ENCODE measurements around the gene CXCR5. TPM values are rescaled to one million over a fixed set of nuclear protein-coding genes. Genes with fewer than 3 reads are reported as not detected.
A peak's percentile ranks its signal among the peaks of the same experiment; 100 is the strongest.

CXCR5 gene
- total RNA-seq, 2 experiments from 2014 or later = 1.9 to 2.2 TPM

DNA sequence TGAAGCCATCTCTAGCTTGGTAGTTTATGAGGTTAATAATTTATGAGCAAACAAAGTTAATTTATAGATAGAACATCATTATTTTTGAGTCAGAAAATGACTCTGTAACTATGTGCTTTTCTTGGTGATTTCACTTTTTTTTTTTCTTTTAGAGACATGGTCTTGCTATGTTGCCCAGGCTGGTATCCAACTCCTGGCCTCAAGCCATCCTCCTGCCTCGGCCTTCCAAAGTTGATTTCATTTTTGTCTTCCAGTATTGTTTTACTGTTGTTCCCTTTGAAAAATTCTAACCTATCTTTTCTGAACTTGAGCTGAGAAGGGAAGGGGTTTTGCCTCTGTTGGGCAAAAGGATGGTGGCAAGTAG lies 706 bp upstream of the CXCR5 start:
- Mint-ChIP-seq H3K27me3 (no peaks in the 10 kb centered on the region), H3K9me3 (no peaks in the 10 kb centered on the region), H3K4me3 (no peak overlapping the region), H3K4me1 (peaks cover 36% of the 10 kb centered on the region), H3K27ac (no peak overlapping the region), H3K36me3 (no peaks in the 10 kb centered on the region)
- POLR2A ChIA-PET = interaction anchor here (0.8 to 1.7 kb wide), 3 partner anchors 13 to 91 kb away, joined by 3 to 5 read pairs (median 5); no protein-coding TSS in a partner anchor
- ATAC-seq (ENCODE audit: low read depth) (no peak), DNase-seq (no peak)

- H3K27ac Mint-ChIP-seq = peak overlapping the region; percentile 15
- no peaks in the 10 kb centered on the region for H3K27me3 Mint-ChIP-seq
- H3K4me3 Mint-ChIP-seq = no peak overlapping the region
- H3K36me3 Mint-ChIP-seq = no peaks in the 10 kb centered on the region
- H3K4me1 Mint-ChIP-seq = peaks cover 27% of the 10 kb centered on the region
- H3K9me3 Mint-ChIP-seq = no peaks in the 10 kb centered on the region
- DNase-seq (no peak), ATAC-seq (ENCODE audit: low read depth) (no peak)
- POLR2A ChIA-PET = interaction anchor here (1.7 kb wide), 1 partner anchor 92 kb away, joined by 5 read pairs; no protein-coding TSS in a partner anchor
Measured at GRCh38 chr11:118884875-118885274, 1.2 kb downstream of the CXCR5 start.

GRCh38 chr11:118885319-118885718 lies 1.6 kb downstream of the CXCR5 start:
- Mint-ChIP-seq H3K9me3 (no peaks in the 10 kb centered on the region), H3K4me1 (peaks cover 28% of the 10 kb centered on the region), H3K4me3 (no peak overlapping the region), H3K36me3 (no peaks in the 10 kb centered on the region), H3K27ac (no peak overlapping the region), H3K27me3 (no peaks in the 10 kb centered on the region)
- no peak for ATAC-seq (ENCODE audit: low read depth)
- POLR2A ChIA-PET = no interaction called here
- DNase-seq = no peak

DNA sequence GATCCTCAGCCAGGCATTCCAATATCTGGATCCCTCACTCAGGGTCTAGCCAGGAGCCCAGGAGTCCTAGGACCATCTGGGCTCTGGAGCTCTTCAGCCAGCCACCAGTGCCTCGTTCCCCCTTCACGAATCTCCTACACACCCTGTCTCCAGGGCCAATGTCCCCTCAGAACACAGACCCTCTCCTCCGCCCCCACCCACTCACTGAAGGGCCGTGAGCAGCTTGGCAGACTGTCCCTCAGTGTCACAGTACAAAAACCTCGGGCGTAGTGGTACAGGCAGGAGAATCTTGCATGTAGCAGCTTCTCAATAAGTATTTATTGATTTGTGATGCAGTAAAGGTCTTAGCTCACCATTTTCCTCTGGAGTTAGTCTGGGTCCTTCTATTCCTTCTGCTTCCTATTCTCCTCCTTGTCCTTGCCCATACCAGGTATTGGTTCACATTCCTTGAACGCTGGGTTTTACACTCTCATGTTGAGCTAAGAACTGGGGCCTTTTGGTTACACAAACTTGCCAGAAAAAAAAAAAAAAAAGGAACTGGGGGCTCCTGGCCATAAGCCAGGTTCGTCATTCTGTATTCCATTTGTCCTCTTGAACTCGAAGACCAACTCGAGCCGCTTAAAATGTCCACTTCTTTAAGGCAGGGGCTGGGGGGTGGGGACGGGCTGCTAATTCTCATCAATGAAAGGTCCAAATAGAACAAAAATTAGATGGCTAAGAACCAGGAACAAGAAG lies 2.3 kb downstream of the CXCR5 start:
- POLR2A ChIA-PET = interaction anchor here (0.7 kb wide), 1 partner anchor 9 kb away, joined by 4 read pairs; no protein-coding TSS in a partner anchor
- ATAC-seq (ENCODE audit: low read depth) (no peak), DNase-seq (no peak)
- no peaks in the 10 kb centered on the region for H3K9me3 Mint-ChIP-seq
- H3K4me1 Mint-ChIP-seq = peaks cover 27% of the 10 kb centered on the region
- H3K4me3 Mint-ChIP-seq = no peak overlapping the region
- H3K27ac Mint-ChIP-seq = no peak overlapping the region
- peaks cover 2% of the 10 kb centered on the region for H3K36me3 Mint-ChIP-seq
- no peaks in the 10 kb centered on the region for H3K27me3 Mint-ChIP-seq

DNA sequence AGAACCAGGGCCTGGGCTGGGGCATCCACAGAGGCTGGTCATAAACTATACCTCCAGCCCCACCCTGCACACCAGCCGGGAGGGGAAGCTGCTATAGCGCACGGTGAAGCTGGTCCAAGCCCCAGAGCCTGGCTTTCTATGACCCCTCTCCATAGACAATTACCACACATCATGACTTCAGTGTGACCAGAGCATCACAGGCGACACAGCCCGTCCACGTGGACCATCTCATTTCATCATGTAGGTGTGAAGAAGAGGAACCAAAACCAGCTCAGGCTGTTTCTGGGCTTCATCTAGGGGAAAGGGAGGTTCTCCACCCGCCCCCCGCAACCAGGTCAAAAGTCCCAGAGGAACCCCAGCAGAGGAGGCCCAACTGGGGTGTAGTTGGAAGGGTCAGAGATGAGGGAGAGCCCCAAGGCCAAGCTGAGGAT lies 3.0 kb downstream of the CXCR5 start:
- no peak for DNase-seq
- Mint-ChIP-seq H3K36me3 (peaks cover 2% of the 10 kb centered on the region), H3K27me3 (no peaks in the 10 kb centered on the region), H3K4me3 (no peak overlapping the region), H3K9me3 (no peaks in the 10 kb centered on the region), H3K27ac (peak overlapping the region; percentile 21), H3K4me1 (peaks cover 24% of the 10 kb centered on the region)
- ATAC-seq (ENCODE audit: low read depth) = no peak
- POLR2A ChIA-PET = no interaction called here

DNA sequence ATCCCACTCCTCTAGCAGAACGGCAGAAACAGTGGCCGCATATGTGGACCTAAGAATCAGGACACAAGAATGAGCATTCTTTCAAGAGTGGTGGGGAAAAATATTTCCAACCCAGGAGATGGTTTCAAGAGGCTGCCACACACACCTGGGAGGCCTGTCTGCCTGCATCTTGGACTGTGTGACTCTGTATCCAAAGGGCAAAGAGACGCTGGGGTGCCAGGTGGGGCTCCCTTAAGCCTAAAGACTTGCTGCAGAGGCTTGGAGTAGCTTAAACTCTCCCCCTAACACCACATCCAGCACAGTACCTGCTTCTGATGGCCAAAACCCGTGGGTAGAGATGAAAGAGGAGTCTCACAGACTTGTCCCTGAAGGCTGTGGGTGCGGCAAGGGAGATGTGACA lies 3.5 kb downstream of the CXCR5 start:
- ATAC-seq (ENCODE audit: low read depth) (no peak), DNase-seq (no peak)
- H3K27me3 Mint-ChIP-seq = no peaks in the 10 kb centered on the region
- peaks cover 2% of the 10 kb centered on the region for H3K36me3 Mint-ChIP-seq
- peaks cover 27% of the 10 kb centered on the region for H3K4me1 Mint-ChIP-seq
- POLR2A ChIA-PET = no interaction called here
- no peaks in the 10 kb centered on the region for H3K9me3 Mint-ChIP-seq
- H3K4me3 Mint-ChIP-seq = no peak overlapping the region
- H3K27ac Mint-ChIP-seq = no peak overlapping the region

- DNase-seq = no peak
- Mint-ChIP-seq H3K27me3 (no peaks in the 10 kb centered on the region), H3K9me3 (no peaks in the 10 kb centered on the region), H3K27ac (peak overlapping the region; percentile 54), H3K4me1 (peaks cover 31% of the 10 kb centered on the region), H3K36me3 (peaks cover 2% of the 10 kb centered on the region), H3K4me3 (no peak overlapping the region)
- no peak for ATAC-seq (ENCODE audit: low read depth)
- POLR2A ChIA-PET = interaction anchor here (1.7 kb wide), 1 partner anchor 16 kb away, joined by 4 read pairs; no protein-coding TSS in a partner anchor
Measured at GRCh38 chr11:118888398-118888797, 4.7 kb downstream of the CXCR5 start.

DNA sequence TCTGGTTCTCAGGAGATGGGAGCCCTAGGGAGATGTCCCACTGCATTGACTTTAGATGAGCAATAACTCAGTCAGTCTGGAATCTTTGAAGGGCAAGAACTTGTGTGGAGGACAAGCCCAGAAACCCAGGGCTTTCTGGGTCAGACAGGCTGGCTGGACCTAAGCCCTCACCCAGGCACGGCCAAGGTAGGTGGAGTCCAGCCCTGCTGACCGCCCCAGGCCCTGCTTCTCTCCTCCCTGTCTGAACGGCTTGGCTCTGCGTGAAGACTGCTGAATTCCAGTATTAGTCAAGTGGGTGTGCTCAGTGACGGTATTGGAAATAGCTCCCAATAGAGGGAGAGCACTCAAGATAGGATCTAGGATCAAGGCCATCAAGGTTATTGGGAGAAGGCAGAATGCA lies 6.1 kb downstream of the CXCR5 start:
- POLR2A ChIA-PET = interaction anchor here (1.0 to 1.7 kb wide), 2 partner anchors 17 to 20 kb away, joined by 3 to 4 read pairs; no protein-coding TSS in a partner anchor
- Mint-ChIP-seq H3K4me3 (no peak overlapping the region), H3K36me3 (peaks cover 8% of the 10 kb centered on the region), H3K9me3 (no peaks in the 10 kb centered on the region), H3K27me3 (no peaks in the 10 kb centered on the region), H3K27ac (peak overlapping the region; percentile 3), H3K4me1 (peaks cover 41% of the 10 kb centered on the region)
- DNase-seq (no peak), ATAC-seq (ENCODE audit: low read depth) (no peak)

- Mint-ChIP-seq H3K36me3 (peaks cover 11% of the 10 kb centered on the region), H3K4me3 (peak overlapping the region; percentile 79), H3K27ac (peak overlapping the region; percentile 88), H3K4me1 (peaks cover 60% of the 10 kb centered on the region), H3K9me3 (no peaks in the 10 kb centered on the region), H3K27me3 (no peaks in the 10 kb centered on the region)
- POLR2A ChIA-PET = interaction anchor here (1.0 to 6.7 kb wide), 5 partner anchors 14 to 102 kb away, joined by 3 to 142 read pairs (median 54); partner anchors contain the start of genes BCL9L and DDX6
- peak; percentile 60 for DNase-seq
- ATAC-seq (ENCODE audit: low read depth) = peak; percentile 43
Measured at GRCh38 chr11:118892514-118892913, 8.8 kb downstream of the CXCR5 start.

- DNase-seq (peak; percentile 28), ATAC-seq (ENCODE audit: low read depth) (peak; percentile 31)
- Mint-ChIP-seq H3K27me3 (no peaks in the 10 kb centered on the region), H3K9me3 (no peaks in the 10 kb centered on the region), H3K36me3 (peaks cover 11% of the 10 kb centered on the region), H3K27ac (peak overlapping the region; percentile 88), H3K4me3 (peak overlapping the region; percentile 79), H3K4me1 (peaks cover 60% of the 10 kb centered on the region)
- POLR2A ChIA-PET = interaction anchor here (1.0 to 6.7 kb wide), 5 partner anchors 15 to 103 kb away, joined by 3 to 142 read pairs (median 54); partner anchors contain the start of genes BCL9L and DDX6
Measured at GRCh38 chr11:118892964-118893363, 9.3 kb downstream of the CXCR5 start.

DNA sequence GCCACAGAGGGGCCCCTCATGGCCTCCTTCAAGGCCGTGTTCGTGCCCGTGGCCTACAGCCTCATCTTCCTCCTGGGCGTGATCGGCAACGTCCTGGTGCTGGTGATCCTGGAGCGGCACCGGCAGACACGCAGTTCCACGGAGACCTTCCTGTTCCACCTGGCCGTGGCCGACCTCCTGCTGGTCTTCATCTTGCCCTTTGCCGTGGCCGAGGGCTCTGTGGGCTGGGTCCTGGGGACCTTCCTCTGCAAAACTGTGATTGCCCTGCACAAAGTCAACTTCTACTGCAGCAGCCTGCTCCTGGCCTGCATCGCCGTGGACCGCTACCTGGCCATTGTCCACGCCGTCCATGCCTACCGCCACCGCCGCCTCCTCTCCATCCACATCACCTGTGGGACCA lies 10.0 kb downstream of the CXCR5 start:
- H3K27ac Mint-ChIP-seq = peak overlapping the region; percentile 88
- peak overlapping the region; percentile 19 for H3K4me3 Mint-ChIP-seq
- peaks cover 11% of the 10 kb centered on the region for H3K36me3 Mint-ChIP-seq
- DNase-seq = no peak
- POLR2A ChIA-PET = interaction anchor here (1.0 to 6.7 kb wide), 4 partner anchors 16 to 103 kb away, joined by 3 to 142 read pairs (median 63); partner anchors contain the start of gene DDX6
- H3K27me3 Mint-ChIP-seq = no peaks in the 10 kb centered on the region
- H3K4me1 Mint-ChIP-seq = peaks cover 57% of the 10 kb centered on the region
- ATAC-seq (ENCODE audit: low read depth) = no peak
- H3K9me3 Mint-ChIP-seq = no peaks in the 10 kb centered on the region

DNA sequence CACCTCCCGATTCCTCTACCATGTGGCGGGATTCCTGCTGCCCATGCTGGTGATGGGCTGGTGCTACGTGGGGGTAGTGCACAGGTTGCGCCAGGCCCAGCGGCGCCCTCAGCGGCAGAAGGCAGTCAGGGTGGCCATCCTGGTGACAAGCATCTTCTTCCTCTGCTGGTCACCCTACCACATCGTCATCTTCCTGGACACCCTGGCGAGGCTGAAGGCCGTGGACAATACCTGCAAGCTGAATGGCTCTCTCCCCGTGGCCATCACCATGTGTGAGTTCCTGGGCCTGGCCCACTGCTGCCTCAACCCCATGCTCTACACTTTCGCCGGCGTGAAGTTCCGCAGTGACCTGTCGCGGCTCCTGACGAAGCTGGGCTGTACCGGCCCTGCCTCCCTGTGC lies 10.5 kb downstream of the CXCR5 start:
- Mint-ChIP-seq H3K27me3 (no peaks in the 10 kb centered on the region), H3K27ac (peak overlapping the region; percentile 88), H3K36me3 (peaks cover 11% of the 10 kb centered on the region), H3K4me3 (peak overlapping the region; percentile 19), H3K4me1 (peaks cover 57% of the 10 kb centered on the region), H3K9me3 (no peaks in the 10 kb centered on the region)
- no peak for ATAC-seq (ENCODE audit: low read depth)
- POLR2A ChIA-PET = interaction anchor here (1.4 to 6.7 kb wide), 6 partner anchors 16 to 104 kb away, joined by 3 to 142 read pairs (median 32); partner anchors contain the start of genes BCL9L and DDX6
- no peak for DNase-seq

- peak; percentile 80 for ATAC-seq (ENCODE audit: low read depth)
- peaks cover 11% of the 10 kb centered on the region for H3K36me3 Mint-ChIP-seq
Measured at GRCh38 chr11:118895093-118896039, 11.7 kb downstream of the CXCR5 start.

More at GRCh38 chr11:118895093-118896039, 11.7 kb downstream of the CXCR5 start:
- peak; percentile 77 for DNase-seq
- Mint-ChIP-seq H3K4me1 (peaks cover 52% of the 10 kb centered on the region), H3K27ac (peak overlapping the region; percentile 88), H3K27me3 (no peaks in the 10 kb centered on the region), H3K9me3 (no peaks in the 10 kb centered on the region), H3K4me3 (peak overlapping the region; percentile 69)
- POLR2A ChIA-PET = interaction anchor here (0.8 to 6.7 kb wide), 12 partner anchors 9 to 123 kb away, joined by 3 to 142 read pairs (median 6); partner anchors contain the start of genes BCL9L and DDX6

All from activated naive CD8-positive, alpha-beta T cell treated with anti-CD3 and anti-CD28 coated beads, Interleukin-2, amount 10 ng/mL, durations not matched to agents 7 days and 5 days (primary cell).